Sigmoid colon (tissue), 7 donors: Measurements from ENCODE around the gene FILIP1. TPM values are rescaled to one million over a fixed set of nuclear protein-coding genes. Genes with fewer than 3 reads are reported as not detected.

Experiments used
- DNase-seq: peaks from one replicate; pipeline ENCODE4 v3.0.0-alpha.2; 2019
- H3K27ac ChIP-seq, 4 donors: fragments of 200-600 bp; sonication (generic); one replicate each; pipeline ENCODE4 v1.5.1; 2016 to 2019; ENCODE audit warnings: mild to moderate bottlenecking in 1 of 4
- H3K27me3 ChIP-seq, 3 donors: fragments of 200-600 bp; sonication (generic); one replicate each; pipeline ENCODE4 v1.5.1; 2019; ENCODE audit warnings: mild to moderate bottlenecking in 1 of 3
- H3K36me3 ChIP-seq, 4 donors: fragments of 200-600 bp; sonication (generic); one replicate each; pipeline ENCODE4 v1.5.1; 2016 to 2019
- H3K4me1 ChIP-seq, 4 donors: fragments of 200-600 bp; sonication (generic); one replicate each; pipeline ENCODE4 v1.5.1; 2017 to 2019
- H3K4me3 ChIP-seq, 4 donors: fragments of 200-600 bp; sonication (generic); one replicate each; pipeline ENCODE4 v1.5.1; 2017 to 2019; ENCODE audit warnings: mild to moderate bottlenecking in 2 of 4, moderate library complexity in 1 of 4
- H3K9me3 ChIP-seq, 4 donors: fragments of 200-600 bp in 3 of 4; sonication (generic) in 3 of 4; one replicate each; pipeline versions ENCODE4 v1.5.1 to v1.6.1; 2013 to 2019
- EP300 ChIP-seq, 4 donors: sonication (generic); formaldehyde crosslinking; IDR thresholded peaks; one replicate each; pipeline ENCODE4 v1.6.1; 2017; ENCODE audit warnings: antibody characterized with exemption in 4 of 4
- POLR2A ChIP-seq, 2 donors: fragments of 450-650 bp; IDR thresholded peaks; one replicate each; pipeline ENCODE4 v1.6.1; 2016; ENCODE audit warnings: antibody characterized with exemption in 2 of 2, mild to moderate bottlenecking in 2 of 2, moderate library complexity in 2 of 2
- POLR2AphosphoS5 ChIP-seq, 4 donors: sonication (generic); formaldehyde crosslinking; IDR thresholded peaks; one replicate each; pipeline ENCODE4 v1.6.1; 2017; ENCODE audit warnings: antibody characterized with exemption in 4 of 4
- WGBS, 2 donors: extraction: QIAGEN DNeasy Blood & Tissue Kit; methylation state at CpG; one replicate each; pipeline ENCODE4 v1.1.7; 2013; 5-methylcytosine and 5-hydroxymethylcytosine counted together
- intact Hi-C: fragments of 100-400 bp; cut with DNase I; formaldehyde crosslinking; loops from one replicate; pipeline ENCODE4 v1.15.1; 2023
- polyA plus RNA-seq, 3 donors: library from polyadenylated mRNA; stranded (reverse); fragments of 200-250 nt; gene quantifications; one replicate each; pipeline ENCODE4 v1.2.3, GENCODE V29; 2013
- total RNA-seq, 4 donors: library from RNA; depleted of rRNA; stranded (reverse); fragments of >200 nt; gene quantifications; one replicate each; pipeline ENCODE4 v1.1.0, GENCODE V29; 2016
- TF ChIP-seq, protein P1 (sequence below), 4 experiments: fragments of 450-650 bp in 3 of 4; fragments of 200-600 bp in 1 of 4; IDR thresholded peaks; one replicate each; pipeline ENCODE4 v1.5.1; 2016 to 2019; ENCODE audit warnings: antibody characterized with exemption in 4 of 4, mild to moderate bottlenecking in 3 of 4, moderate library complexity in 2 of 4
- donor health status: healthy with polysubstance abuse.
- donor health status: Bipolar disorder and iron deficiency.
- donor health status: healthy.

The FILIP1 gene
- total and polyA plus RNA-seq, 7 donors = 0.46 to 72.8 (median 47.1) TPM

DNA sequence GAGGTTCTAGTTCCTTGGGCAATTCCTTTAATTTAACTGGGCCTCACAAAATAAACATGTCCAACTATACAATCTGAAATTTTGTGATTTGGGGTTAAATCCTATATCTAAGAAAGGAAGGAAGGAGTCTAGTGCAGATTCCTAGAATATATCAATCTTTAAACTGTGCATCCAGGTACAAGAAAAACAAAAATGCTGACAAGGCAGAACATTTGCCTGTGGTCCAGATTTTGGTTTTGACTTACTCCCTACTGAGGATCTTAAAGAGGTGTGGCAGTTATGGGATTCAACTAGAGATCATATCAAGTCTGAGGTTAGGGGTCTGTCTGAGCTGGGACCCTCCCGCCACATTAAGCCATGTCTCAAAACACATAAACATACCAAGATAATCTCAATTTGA is 232.3 kb downstream of the FILIP1 start:
- Histone ChIP-seq H3K9me3 (no peaks in the 10 kb centered on the region), H3K4me1 (peaks cover 0 to 7% (median under 1%) of the 10 kb centered on the region in 4 donors), H3K4me3 (no peak overlapping the region), H3K27me3 (no peaks in the 10 kb centered on the region), H3K36me3 (peaks cover 0 to 74% (median 4%) of the 10 kb centered on the region in 4 donors), H3K27ac (no peak overlapping the region)
- 98% methylated on average over 1 of the region's 1 CpG for WGBS, 2 donors
- TF ChIP-seq EP300 (IDR thresholded peaks at IDR 0.05) = no peak
- DNase-seq = no peak
- intact Hi-C loops = no loop called here

DNA sequence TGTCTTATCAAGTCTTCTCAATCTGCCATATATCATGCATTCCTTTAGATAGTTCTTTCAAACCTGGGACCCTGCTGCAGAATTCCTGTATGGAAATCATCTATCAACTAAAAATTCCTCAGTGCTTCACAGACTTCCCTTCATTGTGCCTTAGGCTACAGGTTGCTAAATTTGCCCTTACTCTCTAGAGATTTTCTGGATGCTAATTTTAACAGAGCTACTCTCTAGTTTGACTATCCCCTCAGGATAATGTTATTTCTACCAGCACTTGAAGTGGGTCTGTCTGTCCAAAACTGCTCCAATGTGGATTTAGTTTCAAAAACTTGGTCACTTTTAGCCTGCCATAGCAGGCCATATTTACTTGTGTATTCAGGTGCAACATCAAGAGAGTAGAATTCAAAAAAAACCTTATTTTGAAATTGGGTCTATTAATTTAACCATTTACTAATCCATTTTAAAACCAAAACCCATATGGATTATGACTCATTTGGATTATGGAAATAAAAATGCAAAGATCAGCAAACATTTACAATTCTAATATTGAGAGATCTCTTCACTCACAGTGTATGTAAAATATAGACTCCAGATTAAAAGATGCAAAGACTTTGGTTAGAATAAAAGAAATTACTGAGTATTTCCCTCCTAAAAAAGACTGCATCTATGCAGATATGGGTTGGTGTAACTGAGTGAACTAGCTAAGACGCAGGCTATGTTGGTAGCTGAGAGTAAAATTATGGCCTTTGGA is 236.1 kb downstream of the FILIP1 start:
- Histone ChIP-seq H3K9me3 (no peaks in the 10 kb centered on the region), H3K27me3 (no peaks in the 10 kb centered on the region), H3K27ac (no peak overlapping the region), H3K4me1 (no peaks in the 10 kb centered on the region), H3K4me3 (no peak overlapping the region), H3K36me3 (peaks cover 0 to 76% (median 2%) of the 10 kb centered on the region in 4 donors)
- 96 to 99% methylated on average over 1 of the region's 1 CpG for WGBS, 2 donors
- TF ChIP-seq, protein P1, sequence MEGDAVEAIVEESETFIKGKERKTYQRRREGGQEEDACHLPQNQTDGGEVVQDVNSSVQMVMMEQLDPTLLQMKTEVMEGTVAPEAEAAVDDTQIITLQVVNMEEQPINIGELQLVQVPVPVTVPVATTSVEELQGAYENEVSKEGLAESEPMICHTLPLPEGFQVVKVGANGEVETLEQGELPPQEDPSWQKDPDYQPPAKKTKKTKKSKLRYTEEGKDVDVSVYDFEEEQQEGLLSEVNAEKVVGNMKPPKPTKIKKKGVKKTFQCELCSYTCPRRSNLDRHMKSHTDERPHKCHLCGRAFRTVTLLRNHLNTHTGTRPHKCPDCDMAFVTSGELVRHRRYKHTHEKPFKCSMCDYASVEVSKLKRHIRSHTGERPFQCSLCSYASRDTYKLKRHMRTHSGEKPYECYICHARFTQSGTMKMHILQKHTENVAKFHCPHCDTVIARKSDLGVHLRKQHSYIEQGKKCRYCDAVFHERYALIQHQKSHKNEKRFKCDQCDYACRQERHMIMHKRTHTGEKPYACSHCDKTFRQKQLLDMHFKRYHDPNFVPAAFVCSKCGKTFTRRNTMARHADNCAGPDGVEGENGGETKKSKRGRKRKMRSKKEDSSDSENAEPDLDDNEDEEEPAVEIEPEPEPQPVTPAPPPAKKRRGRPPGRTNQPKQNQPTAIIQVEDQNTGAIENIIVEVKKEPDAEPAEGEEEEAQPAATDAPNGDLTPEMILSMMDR (IDR thresholded peaks at IDR 0.05) = no peak
- TF ChIP-seq POLR2A (IDR thresholded peaks at IDR 0.05) = no peak
- no peak for TF ChIP-seq POLR2AphosphoS5 (IDR thresholded peaks at IDR 0.05)
- TF ChIP-seq EP300 (IDR thresholded peaks at IDR 0.05) = no peak
- intact Hi-C loops = no loop called here
- DNase-seq = no peak

DNA sequence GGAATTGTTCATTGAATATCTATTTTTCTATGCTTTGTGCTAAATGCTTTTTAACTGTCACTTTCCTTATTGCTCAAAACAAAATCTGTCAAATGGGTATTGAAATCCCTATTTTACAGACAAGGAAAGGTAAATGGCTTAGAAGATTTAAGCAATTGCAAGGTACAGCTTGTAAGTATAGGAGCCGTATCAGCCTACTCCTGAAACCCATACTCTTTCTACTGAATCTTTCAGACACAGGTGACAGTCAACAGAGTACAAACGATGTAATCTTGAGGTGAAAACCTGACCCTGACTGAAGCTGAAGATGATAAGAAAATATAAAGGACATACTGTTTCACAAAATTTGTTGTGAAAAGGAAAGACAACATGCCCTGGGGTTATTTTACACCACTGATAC is 243.0 kb downstream of the FILIP1 start:
- Histone ChIP-seq H3K27ac (no peak overlapping the region), H3K4me1 (no peaks in the 10 kb centered on the region), H3K4me3 (no peak overlapping the region), H3K27me3 (no peaks in the 10 kb centered on the region), H3K36me3 (peaks cover 0 to 20% (median 0%) of the 10 kb centered on the region in 4 donors), H3K9me3 (no peaks in the 10 kb centered on the region)
- DNase-seq = no peak
- no peak for TF ChIP-seq POLR2A (IDR thresholded peaks at IDR 0.05)
- no peak for TF ChIP-seq POLR2AphosphoS5 (IDR thresholded peaks at IDR 0.05)
- TF ChIP-seq, protein P1 (IDR thresholded peaks at IDR 0.05) = no peak
- TF ChIP-seq EP300 (IDR thresholded peaks at IDR 0.05) = no peak
- WGBS, 2 donors = 85 to 87% methylated on average over 2 of the region's 2 CpGs
- intact Hi-C loops = no loop called here

DNA sequence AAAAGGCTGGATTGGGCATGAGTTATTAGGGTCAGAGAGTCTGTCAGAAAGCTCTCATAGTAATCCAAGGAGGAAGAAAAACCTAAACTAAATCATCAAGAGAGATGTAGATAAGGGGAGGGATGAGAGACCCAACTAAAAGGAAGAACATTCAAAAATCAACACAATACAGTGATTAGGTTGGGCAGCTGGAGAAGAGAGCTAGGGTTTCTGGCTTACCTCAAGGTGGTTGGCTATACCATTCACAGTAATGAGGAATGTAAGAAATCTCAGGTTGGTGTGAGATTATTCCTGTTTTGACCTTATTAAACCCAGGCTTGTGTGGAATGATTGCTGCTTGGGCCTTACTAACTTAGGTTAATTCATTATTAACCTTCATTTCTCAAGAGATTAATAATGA is 243.8 kb downstream of the FILIP1 start:
- H3K4me1 ChIP-seq = peaks cover 0 to under 1% (median 0%) of the 10 kb centered on the region in 4 donors
- H3K4me3 ChIP-seq = no peak overlapping the region
- peaks cover 0 to 13% (median 0%) of the 10 kb centered on the region in 4 donors for H3K36me3 ChIP-seq
- TF ChIP-seq POLR2AphosphoS5 (IDR thresholded peaks at IDR 0.05) (no peak), POLR2A (IDR thresholded peaks at IDR 0.05) (no peak), EP300 (IDR thresholded peaks at IDR 0.05) (no peak)
- TF ChIP-seq, protein P1 (IDR thresholded peaks at IDR 0.05) = no peak
- H3K9me3 ChIP-seq = no peaks in the 10 kb centered on the region
- DNase-seq = no peak
- H3K27me3 ChIP-seq = no peaks in the 10 kb centered on the region
- intact Hi-C loops = no loop called here
- H3K27ac ChIP-seq = no peak overlapping the region

DNA sequence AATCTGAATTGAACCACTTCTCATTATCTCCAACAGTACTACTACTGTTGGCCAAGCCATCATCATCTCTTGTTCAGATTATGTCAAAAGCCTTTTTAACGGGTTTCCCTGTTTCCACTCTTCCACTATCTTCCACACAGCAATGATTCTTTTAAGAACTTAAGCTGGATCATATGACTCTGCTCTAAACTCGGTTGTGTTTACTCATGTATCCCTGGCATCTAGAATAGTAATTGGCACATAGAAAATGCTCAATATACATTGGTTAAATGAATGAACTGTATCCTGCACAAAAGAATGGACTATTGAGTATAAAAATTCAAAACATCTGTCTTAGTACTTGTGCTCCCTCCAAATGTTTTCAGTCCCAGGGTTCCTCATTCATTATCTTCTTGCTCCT is 247.2 kb downstream of the FILIP1 start:
- 29 to 69% methylated on average over 2 of the region's 2 CpGs for WGBS, 2 donors
- H3K36me3 ChIP-seq = no peaks in the 10 kb centered on the region
- H3K9me3 ChIP-seq = no peaks in the 10 kb centered on the region
- no peak overlapping the region for H3K4me3 ChIP-seq
- H3K27me3 ChIP-seq = no peaks in the 10 kb centered on the region
- no peak overlapping the region for H3K27ac ChIP-seq
- TF ChIP-seq POLR2A (IDR thresholded peaks at IDR 0.05) (no peak), EP300 (IDR thresholded peaks at IDR 0.05) (no peak), POLR2AphosphoS5 (IDR thresholded peaks at IDR 0.05) (no peak)
- TF ChIP-seq, protein P1 (IDR thresholded peaks at IDR 0.05) = no peak
- peaks cover 0 to 22% (median 18%) of the 10 kb centered on the region in 4 donors for H3K4me1 ChIP-seq
- intact Hi-C loops = no loop called here
- DNase-seq = no peak
